ENCODE measurements around the gene ACVR1B.

- no peak for TF ChIP-seq CTCF (IDR thresholded peaks at IDR 0.05)
- no peak for TF ChIP-seq POLR2A (IDR thresholded peaks at IDR 0.05)
Observed at GRCh38 chr12:51925346-51926063, 26.0 kb upstream of the ACVR1B start.
